ENCODE data around the gene RNASEH1. TPM values are rescaled to one million over a fixed set of nuclear protein-coding genes. Genes with fewer than 3 reads are reported as not detected.

RNASEH1 gene, protein sequence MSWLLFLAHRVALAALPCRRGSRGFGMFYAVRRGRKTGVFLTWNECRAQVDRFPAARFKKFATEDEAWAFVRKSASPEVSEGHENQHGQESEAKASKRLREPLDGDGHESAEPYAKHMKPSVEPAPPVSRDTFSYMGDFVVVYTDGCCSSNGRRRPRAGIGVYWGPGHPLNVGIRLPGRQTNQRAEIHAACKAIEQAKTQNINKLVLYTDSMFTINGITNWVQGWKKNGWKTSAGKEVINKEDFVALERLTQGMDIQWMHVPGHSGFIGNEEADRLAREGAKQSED
- total RNA-seq, result 10 to 100 TPM; 24.1 to 34.5 TPM
- 10 to 100 TPM; 35.4 to 47.0 (median 35.5) TPM for polyA plus RNA-seq
- 31.5 to 50.3 (median 44.8) reads per million in 6 experiments for total RNA-seq

DNA sequence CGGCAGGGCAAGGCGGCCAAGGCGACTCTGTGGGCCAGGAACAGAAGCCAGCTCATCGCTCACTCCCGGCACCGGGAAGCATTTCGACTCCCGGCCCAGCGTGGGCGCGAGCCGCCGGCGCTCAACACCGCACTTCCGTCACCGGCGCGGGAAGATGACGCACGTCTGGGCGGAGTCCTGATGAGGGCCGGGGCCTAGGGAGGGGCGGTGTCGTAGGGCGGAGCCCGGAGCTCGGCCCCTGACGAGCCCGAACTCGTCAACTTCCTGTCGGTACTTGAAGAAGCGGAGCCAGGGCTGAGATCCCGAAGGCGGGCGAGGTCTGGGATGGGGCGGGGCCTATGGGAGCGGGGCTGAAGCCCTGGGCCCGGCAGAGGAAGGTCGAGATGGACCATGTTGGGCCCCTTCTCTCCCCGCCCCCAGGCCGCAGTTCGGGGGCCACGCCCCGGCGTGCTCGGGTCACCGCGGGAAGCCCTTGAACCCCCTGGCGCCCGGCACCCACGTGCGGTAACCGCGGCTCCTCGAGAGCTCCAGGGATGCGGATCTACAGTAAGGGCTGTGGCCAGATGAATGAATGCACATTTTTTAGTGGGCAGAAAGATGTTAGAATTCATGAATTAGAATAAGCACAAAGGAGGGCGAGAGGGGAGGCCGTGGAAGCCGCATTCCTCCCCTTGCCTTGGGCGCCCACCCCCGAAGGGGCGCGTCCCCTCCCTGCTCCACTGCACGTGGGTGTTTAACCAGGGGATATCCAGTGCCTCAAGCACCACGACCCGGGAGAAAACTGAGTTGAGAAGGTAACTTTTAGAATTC is at the start of gene RNASEH1:
Gene RNASEH1 (minus strand): TSS at position 129 of the 810 bp plus-strand sequence. CDS start 73 bp downstream, at position 56.
- H3K4me3 Mint-ChIP-seq, result peak within 1 kb of the TSS; percentile 86 to 95 (median 92)
- H3K36me3 Mint-ChIP-seq, result peaks cover 0 to 50% (median 2%) of the 10 kb centered on the region in 3 donors
- H3K27me3 Mint-ChIP-seq, result no peaks in the 10 kb centered on the region
- peaks cover 8 to 42% (median 34%) of the 10 kb centered on the region in 4 donors for H3K4me1 Mint-ChIP-seq
- no peaks in the 10 kb centered on the region for H3K9me3 Mint-ChIP-seq
- peak within 1 kb of the TSS; percentile 87 to 98 (median 97) for H3K27ac Mint-ChIP-seq
- POLR2A ChIA-PET, result interaction anchor here (0.7 to 4.8 kb wide), 15 partner anchors 9 to 182 kb away, joined by 3 to 81 read pairs (median 6); partner anchors contain the start of genes ADI1, EIPR1, RPS7 and TRAPPC12
- ATAC-seq (peak; percentile 93 to 95), DNase-seq (peak; percentile 95 to 99 (median 98))

DNA sequence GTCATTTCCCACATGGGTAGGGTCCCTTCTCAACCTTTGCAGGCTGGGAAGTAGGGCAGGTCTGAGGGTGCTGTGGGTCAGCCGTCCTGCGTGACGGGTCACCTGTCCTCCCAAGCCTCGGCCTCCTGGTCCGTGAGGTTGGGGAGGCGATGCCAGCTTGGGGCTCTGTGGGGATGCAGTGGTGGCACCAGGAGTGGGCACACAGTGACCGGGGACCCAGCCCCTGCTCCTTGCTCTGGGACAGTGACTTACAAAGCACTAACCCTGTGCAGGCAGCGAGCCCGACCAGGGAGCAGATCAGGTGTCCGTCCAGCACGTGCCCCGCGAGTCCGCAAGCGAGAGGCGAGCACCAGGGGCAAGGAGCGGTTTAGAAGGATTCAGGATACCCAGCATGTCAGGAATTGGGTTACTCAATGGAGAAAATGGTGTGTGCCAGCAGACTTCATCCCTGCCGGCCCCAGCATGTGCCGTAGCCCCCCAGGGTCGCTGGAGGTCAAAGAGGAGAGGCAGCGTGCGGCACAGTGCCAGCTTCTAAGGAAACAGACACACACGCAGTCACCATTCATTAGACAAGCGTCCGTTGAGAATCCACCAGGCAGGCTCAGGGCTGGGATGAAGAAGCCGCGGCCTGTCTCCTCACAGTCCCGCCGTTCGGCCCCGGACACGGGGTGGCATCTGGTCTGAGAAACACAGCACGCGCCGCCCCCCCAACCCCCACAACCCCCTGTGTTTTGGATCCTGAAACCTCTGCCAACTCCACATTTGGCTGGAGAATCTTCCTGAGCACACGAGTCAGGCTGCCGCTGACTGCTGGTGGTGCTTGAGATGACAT is 48.5 kb upstream of the RNASEH1 start:
- H3K27me3 Mint-ChIP-seq, result peaks cover 0 to 14% (median 0%) of the 10 kb centered on the region in 5 donors
- DNase-seq (no peak), ATAC-seq (no peak)
- H3K4me3 Mint-ChIP-seq, result no peak overlapping the region
- POLR2A ChIA-PET, result interaction anchor here (1.0 to 1.8 kb wide), 3 partner anchors 30 to 48 kb away, joined by 3 to 8 read pairs (median 8); partner anchors contain the start of gene RNASEH1
- peak overlapping the region in 1 of 10 donors; percentile 95 for H3K27ac Mint-ChIP-seq
- peaks cover 5 to 45% (median 9%) of the 10 kb centered on the region in 4 donors for H3K4me1 Mint-ChIP-seq
- no peaks in the 10 kb centered on the region for H3K36me3 Mint-ChIP-seq
- H3K9me3 Mint-ChIP-seq, result no peaks in the 10 kb centered on the region

DNA sequence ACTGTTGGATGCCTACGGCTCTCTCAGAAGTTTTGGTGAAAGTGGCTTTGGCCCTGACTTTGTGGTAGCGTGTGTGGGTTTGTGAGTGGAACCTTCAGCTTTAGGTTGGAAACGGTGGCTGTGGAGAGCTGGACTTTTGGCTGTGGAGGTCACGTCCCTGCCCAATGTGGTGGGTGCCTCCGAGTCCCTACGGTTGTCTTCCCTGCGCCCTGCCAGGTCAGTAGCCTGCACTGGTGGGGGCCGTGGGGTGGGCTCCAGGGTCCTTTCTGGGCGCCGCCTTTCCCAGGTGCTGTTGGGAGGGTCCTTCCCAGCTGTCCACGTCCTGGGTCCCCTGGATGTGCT is 47.9 kb upstream of the RNASEH1 start:
- peak overlapping the region in 3 of 10 donors; percentile 76 to 95 (median 87) for H3K27ac Mint-ChIP-seq
- peaks cover 5 to 43% (median 9%) of the 10 kb centered on the region in 4 donors for H3K4me1 Mint-ChIP-seq
- no peak for ATAC-seq
- no peak for DNase-seq
- H3K27me3 Mint-ChIP-seq, result peaks cover 0 to 9% (median 0%) of the 10 kb centered on the region in 5 donors
- no peaks in the 10 kb centered on the region for H3K9me3 Mint-ChIP-seq
- no peaks in the 10 kb centered on the region for H3K36me3 Mint-ChIP-seq
- H3K4me3 Mint-ChIP-seq, result peak overlapping the region in 3 of 10 donors; percentile 63 to 71 (median 71)
- POLR2A ChIA-PET, result interaction anchor here (1.0 to 1.8 kb wide), 5 partner anchors 30 to 87 kb away, joined by 3 to 8 read pairs (median 6); partner anchors contain the start of genes ADI1 and RNASEH1

DNA sequence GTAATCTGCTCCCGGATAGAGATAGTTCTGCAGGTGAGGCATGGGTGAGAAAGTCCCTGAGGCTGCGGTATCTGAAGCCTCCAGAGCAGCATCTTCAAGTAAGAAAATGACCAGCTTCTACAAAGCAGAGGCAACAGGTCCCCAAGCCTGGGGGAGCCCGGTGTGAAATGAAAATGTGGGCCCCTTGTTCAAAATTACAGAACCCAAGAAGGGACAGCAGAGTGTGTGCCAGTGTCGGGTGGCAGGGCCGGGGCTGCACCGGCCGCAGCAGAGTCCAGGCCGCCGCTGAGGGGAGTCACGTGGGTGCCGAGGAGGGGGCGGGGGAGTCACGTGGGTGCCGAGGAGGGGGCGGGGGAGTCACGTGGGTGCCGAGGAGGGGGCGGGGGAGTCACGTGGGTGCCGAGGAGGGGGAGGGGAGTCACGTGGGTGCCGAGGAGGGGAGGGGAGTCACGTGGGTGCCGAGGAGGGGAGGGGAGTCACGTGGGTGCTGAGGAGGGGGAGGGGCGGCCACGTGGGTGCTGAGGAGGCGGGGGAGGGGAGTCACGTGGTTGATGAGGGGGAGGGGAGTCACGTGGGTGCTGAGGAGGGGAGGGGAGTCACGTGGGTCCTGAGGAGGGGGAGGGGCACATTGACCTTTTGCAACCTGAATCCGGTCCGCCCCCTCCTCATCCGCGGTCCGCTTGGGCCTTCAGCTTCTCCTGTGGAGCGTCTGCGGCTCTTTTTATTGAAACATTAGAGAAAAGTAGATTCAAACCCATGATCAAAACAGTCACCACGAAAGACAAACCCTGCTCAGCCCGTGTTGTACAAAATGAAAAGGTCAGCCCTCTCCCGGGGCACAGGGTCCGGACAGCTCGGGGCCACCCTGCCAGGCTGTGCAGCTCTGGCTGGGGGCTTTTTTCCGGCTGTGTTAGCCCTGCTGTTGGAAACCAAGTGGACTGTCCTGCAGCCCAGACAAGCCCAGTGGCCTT is 47.1 kb upstream of the RNASEH1 start:
- Mint-ChIP-seq H3K4me1 (peaks cover 5 to 39% (median 9%) of the 10 kb centered on the region in 4 donors), H3K27ac (peak overlapping the region in 8 of 10 donors; percentile 24 to 96 (median 84)), H3K4me3 (peak overlapping the region in 7 of 10 donors; percentile 54 to 84 (median 70)), H3K9me3 (no peaks in the 10 kb centered on the region), H3K27me3 (peaks cover 0 to 7% (median 0%) of the 10 kb centered on the region in 5 donors), H3K36me3 (no peaks in the 10 kb centered on the region)
- ATAC-seq (peak in 1 of 2 donors; percentile 65), DNase-seq (peak in 4 of 10 donors; percentile 27 to 84 (median 44))
- POLR2A ChIA-PET, result interaction anchor here (0.6 to 1.8 kb wide), 10 partner anchors 9 to 227 kb away, joined by 3 to 8 read pairs (median 4); partner anchors contain the start of genes ADI1 and RNASEH1

DNA sequence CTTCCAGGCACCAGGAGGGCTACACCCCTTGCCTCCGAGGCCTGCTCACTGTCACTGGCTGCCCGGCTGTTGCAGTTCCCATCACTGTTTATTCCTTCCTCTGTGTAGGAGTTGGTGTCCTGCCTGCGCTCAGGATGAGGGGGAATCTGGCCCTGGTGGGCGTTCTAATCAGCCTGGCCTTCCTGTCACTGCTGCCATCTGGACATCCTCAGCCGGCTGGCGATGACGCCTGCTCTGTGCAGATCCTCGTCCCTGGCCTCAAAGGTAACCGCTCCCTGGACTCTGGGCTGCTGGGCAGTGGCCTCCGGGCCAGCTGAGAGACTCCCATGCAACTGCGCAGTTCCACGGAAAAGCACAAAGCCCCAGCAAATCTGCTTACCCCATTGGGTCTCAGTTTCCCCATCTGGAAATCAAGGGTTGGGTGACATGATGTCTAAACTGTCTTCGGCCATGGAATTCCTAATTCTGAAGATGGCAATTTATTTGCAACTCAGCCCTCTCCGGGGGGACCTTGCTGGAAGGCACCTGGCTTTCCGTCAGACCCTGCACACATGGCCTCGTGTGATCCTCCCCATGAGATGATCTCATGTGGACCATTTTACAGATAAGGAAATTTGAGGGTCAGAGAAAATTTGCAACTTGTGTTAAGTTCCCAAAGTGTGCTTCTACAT is 46.2 kb upstream of the RNASEH1 start:
- Mint-ChIP-seq H3K9me3 (no peaks in the 10 kb centered on the region), H3K4me3 (peak overlapping the region in 2 of 10 donors; percentile 33 to 70), H3K27ac (peak overlapping the region in 4 of 10 donors; percentile 24 to 92 (median 36)), H3K36me3 (no peaks in the 10 kb centered on the region), H3K27me3 (peaks cover 0 to 7% (median 0%) of the 10 kb centered on the region in 5 donors), H3K4me1 (peaks cover 5 to 31% (median 9%) of the 10 kb centered on the region in 4 donors)
- no peak for DNase-seq
- ATAC-seq, result no peak
- POLR2A ChIA-PET, result interaction anchor here (0.6 to 1.8 kb wide), 8 partner anchors 8 to 226 kb away, joined by 3 to 8 read pairs (median 4); partner anchors contain the start of genes ADI1 and RNASEH1

DNA sequence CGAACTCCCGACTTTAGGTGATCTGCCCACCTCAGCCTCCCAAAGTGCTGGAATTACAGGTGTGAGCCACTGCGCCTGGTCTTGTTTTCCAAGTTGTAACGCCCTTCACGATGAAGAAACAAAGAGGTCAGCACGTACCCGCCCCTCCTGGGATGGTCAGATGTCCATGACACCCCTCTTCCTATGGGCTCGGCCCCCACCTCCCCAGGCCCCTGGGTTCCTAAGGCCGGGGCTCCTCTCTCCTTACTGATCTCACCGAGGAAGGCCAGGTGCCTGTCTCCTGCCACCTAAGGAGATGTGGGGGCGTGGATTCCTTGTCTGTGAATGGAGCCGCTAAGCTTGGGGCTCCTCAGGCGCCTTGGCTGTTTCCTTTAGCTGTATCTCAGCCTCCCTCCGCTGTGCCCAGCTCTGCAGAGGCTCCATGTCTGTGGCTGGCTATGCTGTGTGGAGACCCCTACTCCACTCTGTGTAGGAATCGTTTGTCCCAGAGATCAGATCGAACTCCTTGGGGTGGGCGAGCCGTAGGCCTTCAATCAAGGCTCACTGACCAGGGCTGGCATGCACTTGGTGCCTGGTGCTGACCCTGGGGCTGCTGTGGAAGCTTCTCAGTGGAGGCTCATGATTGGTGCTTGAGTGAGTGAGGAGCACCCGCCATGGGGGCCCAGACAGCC is 45.5 kb upstream of the RNASEH1 start:
- no peaks in the 10 kb centered on the region for H3K36me3 Mint-ChIP-seq
- no peak overlapping the region for H3K4me3 Mint-ChIP-seq
- no peak for ATAC-seq

DNA sequence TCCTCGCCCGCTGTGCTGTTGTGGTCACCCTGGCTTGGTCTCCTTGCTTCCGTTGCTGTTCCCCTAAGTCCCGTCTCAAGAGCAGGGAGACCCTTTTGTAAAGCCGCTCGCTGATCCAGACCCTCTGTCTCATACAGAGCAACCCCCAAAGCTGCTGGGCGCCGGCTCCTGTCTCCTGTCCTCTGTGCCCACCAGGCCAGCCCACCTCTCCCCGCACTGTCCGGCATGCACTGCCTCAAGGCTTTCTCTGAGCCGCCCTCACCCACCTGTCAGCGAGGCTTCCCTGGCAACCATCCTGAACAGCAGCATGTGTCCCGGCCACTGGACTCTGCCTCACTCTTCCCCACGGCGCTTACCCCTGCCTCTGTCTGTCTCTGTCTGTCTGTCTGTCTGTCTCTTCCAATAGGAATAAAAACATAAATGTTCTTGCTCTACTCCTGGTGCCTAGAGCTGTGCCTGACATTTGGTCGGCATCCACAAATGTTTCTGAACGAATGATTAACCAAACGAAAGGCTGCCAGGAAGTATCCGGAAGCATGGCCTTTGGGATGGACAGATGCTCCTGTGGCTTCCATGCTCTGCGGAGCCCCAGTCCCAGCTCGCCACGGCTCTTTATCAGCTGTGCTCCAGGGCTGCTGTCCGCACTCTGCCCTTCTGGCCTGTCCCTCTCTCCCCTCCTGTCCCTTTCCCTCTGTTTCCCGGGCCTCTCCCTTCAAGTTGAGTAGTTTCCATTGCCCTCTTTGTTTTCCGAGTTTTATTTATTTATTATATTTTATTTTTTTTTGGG is 44.6 kb upstream of the RNASEH1 start:
- no peaks in the 10 kb centered on the region for H3K36me3 Mint-ChIP-seq
- DNase-seq (no peak), ATAC-seq (no peak)
- H3K9me3 Mint-ChIP-seq, result no peaks in the 10 kb centered on the region
- H3K4me1 Mint-ChIP-seq, result peaks cover 6 to 24% (median 7%) of the 10 kb centered on the region in 4 donors
- H3K4me3 Mint-ChIP-seq, result no peak overlapping the region
- peaks cover 0 to 8% (median 0%) of the 10 kb centered on the region in 5 donors for H3K27me3 Mint-ChIP-seq
- POLR2A ChIA-PET, result interaction anchor here (1.1 kb wide), 1 partner anchor 27 kb away, joined by 3 read pairs; no protein-coding TSS in a partner anchor
- H3K27ac Mint-ChIP-seq, result peak overlapping the region in 2 of 10 donors; percentile 4 to 23

More for the DNA sequence above, 45.5 kb upstream of the RNASEH1 start:
- Mint-ChIP-seq H3K27ac (peak overlapping the region in 1 of 10 donors; percentile 29), H3K4me1 (peaks cover 2 to 26% (median 7%) of the 10 kb centered on the region in 4 donors), H3K9me3 (no peaks in the 10 kb centered on the region), H3K27me3 (peaks cover 0 to 7% (median 0%) of the 10 kb centered on the region in 5 donors)
- no peak for DNase-seq
- POLR2A ChIA-PET, result interaction anchor here (1.1 to 1.2 kb wide), 2 partner anchors 28 to 225 kb away, joined by 3 read pairs; no protein-coding TSS in a partner anchor

DNA sequence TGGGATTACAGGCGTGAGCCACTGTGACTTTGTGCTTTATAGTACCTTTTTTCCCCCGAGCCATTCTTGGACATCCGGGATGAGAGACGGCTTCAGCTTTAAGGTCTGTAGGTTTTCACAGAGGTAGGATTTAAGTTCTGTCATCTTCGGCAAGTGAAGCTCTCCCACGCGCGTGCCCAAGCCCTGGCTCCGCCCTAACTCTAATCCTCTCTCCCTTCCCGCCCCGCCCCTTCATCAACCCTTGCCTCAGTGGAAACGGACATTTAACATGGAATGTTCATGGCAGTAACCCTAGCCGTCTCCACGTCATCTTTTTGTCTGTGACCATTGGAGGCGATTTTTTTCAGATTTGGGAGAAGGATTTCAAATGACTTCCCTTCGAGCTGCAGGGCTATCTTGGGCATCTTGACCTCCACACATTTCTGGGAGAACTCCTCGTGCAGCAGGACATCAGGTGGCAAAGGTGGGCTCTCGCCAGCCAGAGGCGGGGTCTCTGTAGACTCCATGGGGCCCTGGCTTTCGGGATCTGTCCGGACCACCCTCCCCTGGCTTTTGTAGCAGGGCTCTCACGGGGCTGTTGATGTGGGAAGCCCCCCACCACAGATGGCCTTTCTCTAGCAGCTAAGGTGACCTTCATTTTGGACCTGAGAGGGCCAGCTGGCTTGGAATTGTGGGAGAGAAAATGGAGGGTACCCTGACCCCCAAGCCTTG is 43.6 kb upstream of the RNASEH1 start:
- H3K9me3 Mint-ChIP-seq, result no peaks in the 10 kb centered on the region
- no peak for ATAC-seq
- POLR2A ChIA-PET, result no interaction called here
- H3K27ac Mint-ChIP-seq, result no peak overlapping the region
- no peak overlapping the region for H3K4me3 Mint-ChIP-seq
- H3K4me1 Mint-ChIP-seq, result peaks cover 6 to 32% (median 13%) of the 10 kb centered on the region in 4 donors
- no peak for DNase-seq
- no peaks in the 10 kb centered on the region for H3K36me3 Mint-ChIP-seq
- H3K27me3 Mint-ChIP-seq, result peaks cover 0 to 8% (median 0%) of the 10 kb centered on the region in 5 donors

Data from naive thymus-derived CD8-positive, alpha-beta T cell (primary cell).